ENCODE data around the gene MMP7. TPM values are rescaled to one million over a fixed set of nuclear protein-coding genes. Genes with fewer than 3 reads are reported as not detected.

The MMP7 gene
- total and polyA plus RNA-seq, 2 of the 4 experiments (the other 2 are of a cell fraction) = not detected

GRCh38 chr11:102553835-102554282, 23.3 kb upstream of the MMP7 start:
- H2BK15ac ChIP-seq (ENCODE audit: low read depth, low read length) = no peak overlapping the region
- H2AK9ac ChIP-seq (replicated peaks; ENCODE audit: low read depth, low read length, poor library complexity) = no peak overlapping the region
- intact Hi-C loops (cut with micrococcal nuclease) = no loop called here
- H2AFZ ChIP-seq (replicated peaks; ENCODE audit: low read length, poor library complexity) = no peak overlapping the region
- H4K20me1 ChIP-seq (ENCODE audit: insufficient read depth, low read length) = no peaks in the 10 kb centered on the region
- in situ Hi-C loops (cut with MboI; ENCODE audit: low sequenced_read_pairs) = no loop called here
- no peak overlapping the region for H3K4me3 ChIP-seq (ENCODE audit: insufficient read depth, low read depth, low read length)
- ChIA-PET CTCF (no interaction called here), POLR2A (ENCODE audit: unreplicated experiment) (no interaction called here)
- H4K5ac ChIP-seq (ENCODE audit: low read depth, low read length) = no peak overlapping the region
- no peak overlapping the region for H3K14ac ChIP-seq (replicated peaks; ENCODE audit: low read depth, low read length)
- ATAC-seq (ENCODE audit: low read depth) (no peak), DNase-seq (no peak)
- H2AK5ac ChIP-seq (ENCODE audit: low read depth, low read length) = no peak overlapping the region
- H3K9me3 ChIP-seq (ENCODE audit: control insufficient read depth, insufficient read depth, low read length) = no peaks in the 10 kb centered on the region
- no peak overlapping the region for H2BK120ac ChIP-seq (ENCODE audit: low read depth, low read length)
- H4K91ac ChIP-seq (ENCODE audit: insufficient read depth, low read depth, low read length) = no peak overlapping the region
- H4K8ac ChIP-seq (ENCODE audit: low read depth in 2 of 2, low read length in 2 of 2) = no peak overlapping the region
- no TSS peak for BruUV-seq (replicated peaks)
- no peak overlapping the region for H3K23ac ChIP-seq (ENCODE audit: low read depth, low read length)
- no peak overlapping the region for H3K27ac ChIP-seq (ENCODE audit: insufficient read depth, low read length)
- H2BK5ac ChIP-seq (ENCODE audit: low read depth, low read length, poor library complexity, severe bottlenecking) = no peak overlapping the region
- 0 out of 2 replicates have a peak, but pooled peaks cover 3% of the 10 kb centered on the region for H3K9me1 ChIP-seq (ENCODE audit: insufficient read depth, low read length)
- H3K27me3 ChIP-seq (ENCODE audit: control insufficient read depth, insufficient read depth, low read length) = peaks cover 6% of the 10 kb centered on the region
- no peak overlapping the region for H3K4ac ChIP-seq (ENCODE audit: low read depth, low read length)
- no peak overlapping the region for H3K4me2 ChIP-seq (ENCODE audit: low read depth, low read length)
- no peak overlapping the region for H3K18ac ChIP-seq (ENCODE audit: low read depth, low read length)
- no peaks in the 10 kb centered on the region for H3K79me1 ChIP-seq (ENCODE audit: low read depth in 1 of 2, low read length in 2 of 2)
- H3K56ac ChIP-seq (ENCODE audit: extremely low read depth, insufficient read depth, low read length) = no peak overlapping the region
- TF ChIP-seq RFX5 (IDR thresholded peaks at IDR 0.05; ENCODE audit: low read depth, low read length) (no peak), RAD21 (IDR thresholded peaks at IDR 0.05; ENCODE audit: low read length) (no peak), FOS (IDR thresholded peaks at IDR 0.05; ENCODE audit: low read depth, low read length) (no peak), RCOR1 (IDR thresholded peaks at IDR 0.05; ENCODE audit: insufficient replicate concordance, low read length) (no peak), ELK1 (IDR thresholded peaks at IDR 0.05; ENCODE audit: borderline replicate concordance, low read depth, low read length) (no peak), SMC3 (IDR thresholded peaks at IDR 0.05; ENCODE audit: low read depth, low read length) (no peak), MAFK (IDR thresholded peaks at IDR 0.05; ENCODE audit: low read depth, low read length) (no peak), MAZ (IDR thresholded peaks at IDR 0.05; ENCODE audit: borderline replicate concordance, low read depth, low read length) (no peak)
- dilution Hi-C loops (cut with HindIII; ENCODE audit: low sequenced_read_pairs, unreplicated experiment) = no loop called here
- no peaks in the 10 kb centered on the region for H3K36me3 ChIP-seq (ENCODE audit: control insufficient read depth, insufficient read depth, low read length)
- no CpG with 5 or more reads among the region's 5 CpGs for WGBS, 2 experiments (ENCODE audit: extremely low coverage in 2 of 2, insufficient read length in 1 of 2)
- H3K9ac ChIP-seq (ENCODE audit: low read depth, low read length) = no peak overlapping the region
- no peak overlapping the region for H2BK20ac ChIP-seq (ENCODE audit: low read depth, low read length)
- peaks cover 5% of the 10 kb centered on the region; the same call in 1 of the 2 replicates for H3K4me1 ChIP-seq (ENCODE audit: control insufficient read depth, insufficient read depth, low read length)
